ENCODE results near the gene NADK. TPM values are rescaled to one million over a fixed set of nuclear protein-coding genes. Genes with fewer than 3 reads are reported as not detected.
"Not testable (repeated sequence)": the region's sequence is repeated elsewhere in the genome, so short reads cannot be mapped to it uniquely, and the experiment has no call there.

Gene NADK
- total and polyA plus RNA-seq, 12 donors, result 66.2 to 195 (median 153) TPM

DNA sequence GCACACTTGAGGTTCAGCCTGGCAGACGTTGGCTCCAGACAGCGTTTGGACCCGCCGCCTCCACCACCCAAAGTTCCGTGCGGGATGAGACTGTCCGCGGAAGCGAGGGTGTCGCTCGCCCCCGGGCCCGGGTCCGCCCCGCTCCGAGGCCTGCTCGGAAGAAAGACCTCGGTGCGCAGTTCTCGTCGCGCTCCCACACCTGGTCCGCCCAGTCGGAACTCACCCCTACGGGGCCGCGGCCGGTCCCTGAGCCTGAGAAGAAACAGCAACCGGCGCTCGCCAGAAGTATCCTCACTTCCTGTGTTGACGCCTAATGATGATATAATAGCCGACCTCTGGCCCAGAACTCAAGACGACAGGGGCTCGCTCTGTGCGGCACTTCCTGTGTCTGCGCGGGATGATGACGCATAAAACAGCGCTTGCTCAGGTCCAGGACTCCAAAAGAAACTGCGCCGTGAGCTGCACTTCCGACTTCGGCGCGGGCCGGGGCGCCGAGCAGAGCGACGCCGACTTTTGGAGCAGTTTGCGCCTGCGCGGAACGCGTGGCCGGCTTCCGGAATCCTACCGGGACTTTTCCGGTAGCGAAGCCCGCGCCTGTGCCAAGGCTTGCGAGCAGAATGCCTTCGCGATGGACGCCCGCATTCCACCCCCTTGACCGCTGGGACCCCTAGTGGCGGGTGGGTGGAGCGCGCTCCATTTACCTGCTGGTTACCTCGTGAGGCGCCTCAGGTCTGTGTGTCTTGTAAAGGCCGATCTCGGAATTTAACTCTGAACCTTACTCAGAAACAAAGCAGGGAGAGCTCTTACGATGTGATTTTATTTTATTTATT lies 54.0 kb downstream of the NADK start, which contains the start of gene CDK11A:
CDK11A (minus strand) TSS at position 323 of the 830 bp plus-strand sequence. CDS start 1,539 bp downstream, outside the sequence.
- Histone ChIP-seq H3K36me3 (replicated peaks in 1 of 2) (peaks cover 0 to 13% of the 10 kb centered on the region in 2 donors), H3K4me3 (peak within 1 kb of the TSS in 2 of 4 donors; percentile 33 to 79), H3K27ac (peak within 1 kb of the TSS; percentile 69 to 96 (median 88))
- H3K4me1 ChIP-seq (replicated peaks in 1 of 2); H3K27me3 ChIP-seq; intact Hi-C loops (cut with DNase I); H3K9me3 ChIP-seq (replicated peaks in 1 of 3): not testable (repeated sequence)
- WGBS, 4 donors, result 0% methylated on average over 31 to 54 of the region's 78 CpGs; no CpG with 5 or more reads in 1 of the 4 donors
- DNase-seq, result peak; percentile 92 to 100 (median 98)
- TF ChIP-seq, protein P1, sequence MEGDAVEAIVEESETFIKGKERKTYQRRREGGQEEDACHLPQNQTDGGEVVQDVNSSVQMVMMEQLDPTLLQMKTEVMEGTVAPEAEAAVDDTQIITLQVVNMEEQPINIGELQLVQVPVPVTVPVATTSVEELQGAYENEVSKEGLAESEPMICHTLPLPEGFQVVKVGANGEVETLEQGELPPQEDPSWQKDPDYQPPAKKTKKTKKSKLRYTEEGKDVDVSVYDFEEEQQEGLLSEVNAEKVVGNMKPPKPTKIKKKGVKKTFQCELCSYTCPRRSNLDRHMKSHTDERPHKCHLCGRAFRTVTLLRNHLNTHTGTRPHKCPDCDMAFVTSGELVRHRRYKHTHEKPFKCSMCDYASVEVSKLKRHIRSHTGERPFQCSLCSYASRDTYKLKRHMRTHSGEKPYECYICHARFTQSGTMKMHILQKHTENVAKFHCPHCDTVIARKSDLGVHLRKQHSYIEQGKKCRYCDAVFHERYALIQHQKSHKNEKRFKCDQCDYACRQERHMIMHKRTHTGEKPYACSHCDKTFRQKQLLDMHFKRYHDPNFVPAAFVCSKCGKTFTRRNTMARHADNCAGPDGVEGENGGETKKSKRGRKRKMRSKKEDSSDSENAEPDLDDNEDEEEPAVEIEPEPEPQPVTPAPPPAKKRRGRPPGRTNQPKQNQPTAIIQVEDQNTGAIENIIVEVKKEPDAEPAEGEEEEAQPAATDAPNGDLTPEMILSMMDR (IDR thresholded peaks at IDR 0.05), result peak in 5 of 6 experiments; percentile 23 to 58 (median 36)
- peak; percentile 80 to 85 for TF ChIP-seq POLR2A (IDR thresholded peaks at IDR 0.05)

DNA sequence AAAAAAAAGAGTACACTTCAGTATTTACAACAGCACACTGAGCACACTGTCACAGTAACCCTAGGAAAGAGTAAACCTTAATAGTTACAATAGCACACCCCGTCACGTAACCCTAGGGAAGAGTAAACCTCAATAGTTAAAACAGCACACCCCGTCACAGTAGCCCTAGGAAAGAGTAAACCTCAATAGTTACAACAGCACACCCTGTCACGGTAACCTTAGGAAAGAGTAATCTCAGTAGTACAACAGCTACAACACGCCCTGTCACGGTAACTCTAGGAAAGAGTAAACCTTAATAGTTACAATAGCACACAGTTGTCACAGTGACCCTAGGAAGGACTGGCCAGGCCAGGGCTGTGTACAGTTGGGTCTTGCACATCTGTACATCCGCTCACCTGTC lies 57.1 kb downstream of the NADK start:
- WGBS, 4 donors, result 74 to 85% (median 79%) methylated on average over 7 of the region's 7 CpGs
- no peak overlapping the region for H3K4me3 ChIP-seq
- H3K4me1 ChIP-seq (replicated peaks in 1 of 2), result no peaks in the 10 kb centered on the region
- peak in 2 of 7 donors; percentile 2 to 18 for DNase-seq
- TF ChIP-seq POLR2A (IDR thresholded peaks at IDR 0.05), result no peak
- H3K36me3 ChIP-seq (replicated peaks in 1 of 2), result peaks cover 0 to 20% of the 10 kb centered on the region in 2 donors
- H3K27ac ChIP-seq, result no peak overlapping the region
- H3K9me3 ChIP-seq (replicated peaks in 1 of 3), result no peaks in the 10 kb centered on the region
- H3K27me3 ChIP-seq, result no peaks in the 10 kb centered on the region
- intact Hi-C loops (cut with DNase I), result no loop called here

DNA sequence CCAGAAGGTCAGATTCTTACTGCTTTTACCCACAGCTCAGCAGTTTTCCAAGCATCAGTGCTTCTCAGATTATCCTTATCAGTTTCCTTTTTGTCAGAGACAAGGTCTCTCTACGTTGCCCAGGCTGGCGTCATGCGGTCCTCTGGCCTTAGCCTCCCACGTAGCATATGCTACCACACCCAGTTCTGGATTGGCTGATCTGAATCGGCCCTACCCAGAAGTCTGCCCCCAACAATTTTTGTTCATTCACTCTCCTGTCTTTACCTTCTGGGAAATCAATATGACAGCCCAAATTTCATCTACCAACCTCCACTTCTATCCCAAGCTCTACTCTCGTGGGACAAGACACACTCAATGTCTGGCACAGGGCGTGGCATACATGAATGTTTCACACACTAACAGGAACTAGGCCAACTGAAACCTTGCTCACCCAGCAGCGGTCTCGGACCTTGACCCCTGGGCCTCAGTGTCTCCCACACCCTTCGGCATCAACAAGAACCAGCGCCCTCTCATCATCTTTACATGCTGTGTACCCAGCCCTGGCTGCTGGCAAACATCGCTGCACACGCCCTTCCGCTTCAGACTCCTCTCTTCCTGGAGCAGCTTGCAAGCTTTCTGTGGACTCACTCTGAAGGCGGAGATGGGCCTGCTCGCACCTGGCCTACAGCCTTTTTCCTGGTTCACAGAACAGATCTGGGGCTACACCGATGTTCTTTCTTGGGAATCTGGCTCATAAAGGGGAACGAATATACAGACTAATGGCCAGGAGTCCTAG lies 63.0 kb downstream of the NADK start:
- H3K27me3 ChIP-seq; H3K4me1 ChIP-seq (replicated peaks in 1 of 2); H3K9me3 ChIP-seq (replicated peaks in 1 of 3); intact Hi-C loops (cut with DNase I); H3K4me3 ChIP-seq; H3K27ac ChIP-seq: not testable (repeated sequence)
- peaks cover 0 to 15% of the 10 kb centered on the region in 2 donors for H3K36me3 ChIP-seq (replicated peaks in 1 of 2)
- peak in 1 of 7 donors; percentile 5 for DNase-seq
- WGBS, 4 donors, result 87 to 93% (median 89%) methylated on average over 7 to 14 of the region's 18 CpGs

DNA sequence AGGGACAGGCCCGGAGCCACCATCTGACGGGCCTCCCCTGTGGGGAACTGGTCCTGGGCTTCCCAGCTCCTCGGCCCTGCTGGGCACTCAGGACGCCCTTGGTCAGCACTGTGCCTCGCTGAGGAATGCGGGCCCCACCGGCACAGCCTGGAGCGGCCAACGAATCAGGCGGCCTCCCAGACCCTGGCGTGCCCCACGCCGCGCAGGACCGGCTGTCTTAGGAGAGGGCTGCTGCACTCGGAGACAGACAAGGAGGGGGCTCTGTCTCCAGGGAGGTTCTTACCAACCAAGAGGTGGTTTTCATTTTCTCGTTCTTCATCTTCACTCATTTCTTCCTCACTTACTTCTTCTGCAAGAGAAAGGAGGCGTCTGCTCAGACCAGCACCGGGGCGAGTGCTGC lies 70.4 kb downstream of the NADK start:
- H3K9me3 ChIP-seq (replicated peaks in 1 of 3); H3K4me1 ChIP-seq (replicated peaks in 1 of 2); intact Hi-C loops (cut with DNase I); H3K27me3 ChIP-seq; H3K4me3 ChIP-seq; H3K27ac ChIP-seq: not testable (repeated sequence)
- WGBS, 4 donors, result 89% methylated on average over 5 of the region's 20 CpGs; no CpG with 5 or more reads in 3 of the 4 donors
- H3K36me3 ChIP-seq (replicated peaks in 1 of 2), result peaks cover 0 to 18% of the 10 kb centered on the region in 2 donors
- peak in 1 of 7 donors; percentile 9 for DNase-seq

DNA sequence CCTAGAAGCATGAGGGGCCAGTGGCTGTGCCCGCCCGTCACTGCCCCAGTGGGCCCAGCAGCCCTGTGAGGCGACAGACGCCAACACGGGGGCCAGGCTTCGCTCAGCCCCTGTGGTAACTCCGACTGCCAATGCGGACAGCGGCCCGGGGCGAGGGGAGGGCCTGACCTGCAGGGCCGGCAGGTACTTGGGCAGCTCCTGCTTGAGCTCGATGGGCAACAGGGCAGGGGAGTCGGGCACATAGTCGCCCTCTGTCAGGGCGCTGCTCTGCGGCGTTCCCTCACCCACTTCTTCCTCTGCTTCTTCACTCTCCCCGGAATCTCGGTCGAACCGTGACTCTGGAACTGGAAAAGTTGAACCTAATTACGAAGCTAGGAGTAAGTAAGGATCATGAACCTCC lies 71.0 kb downstream of the NADK start:
- peaks cover 0 to 18% of the 10 kb centered on the region in 2 donors for H3K36me3 ChIP-seq (replicated peaks in 1 of 2)
- H3K4me3 ChIP-seq; H3K4me1 ChIP-seq (replicated peaks in 1 of 2); intact Hi-C loops (cut with DNase I); H3K9me3 ChIP-seq (replicated peaks in 1 of 3); H3K27ac ChIP-seq; H3K27me3 ChIP-seq: not testable (repeated sequence)
- peak in 2 of 7 donors; percentile 6 to 37 for DNase-seq
- WGBS, 4 donors, result 94% methylated on average over 10 of the region's 23 CpGs; no CpG with 5 or more reads in 3 of the 4 donors

DNA sequence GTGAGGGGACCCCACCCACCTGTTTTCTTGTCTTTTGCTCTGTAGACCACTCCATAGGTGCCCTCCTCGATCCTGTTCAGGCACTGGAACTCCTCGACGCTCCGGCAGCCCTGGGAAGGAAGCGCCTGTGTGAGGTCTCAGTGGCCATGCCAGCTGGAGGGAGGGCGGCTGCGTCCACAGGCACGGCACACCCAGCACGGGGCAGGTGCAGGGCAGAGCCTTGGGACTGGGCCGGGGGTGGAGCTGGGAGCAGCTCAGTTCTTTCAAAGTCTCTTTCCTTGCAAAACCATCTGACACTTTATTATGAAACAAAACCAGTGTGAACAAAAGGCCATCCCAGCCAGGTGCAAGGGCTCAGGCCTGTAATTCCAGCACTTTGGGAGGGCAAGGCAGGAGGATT lies 72.6 kb downstream of the NADK start:
- WGBS, 4 donors, result 94 to 98% methylated on average over 4 to 5 of the region's 10 CpGs; no CpG with 5 or more reads in 2 of the 4 donors
- H3K4me3 ChIP-seq; intact Hi-C loops (cut with DNase I); H3K4me1 ChIP-seq (replicated peaks in 1 of 2); H3K27ac ChIP-seq; H3K9me3 ChIP-seq (replicated peaks in 1 of 3); H3K27me3 ChIP-seq: not testable (repeated sequence)
- peaks cover 0 to 18% of the 10 kb centered on the region in 2 donors for H3K36me3 ChIP-seq (replicated peaks in 1 of 2)
- DNase-seq, result peak in 1 of 7 donors; percentile 8

DNA sequence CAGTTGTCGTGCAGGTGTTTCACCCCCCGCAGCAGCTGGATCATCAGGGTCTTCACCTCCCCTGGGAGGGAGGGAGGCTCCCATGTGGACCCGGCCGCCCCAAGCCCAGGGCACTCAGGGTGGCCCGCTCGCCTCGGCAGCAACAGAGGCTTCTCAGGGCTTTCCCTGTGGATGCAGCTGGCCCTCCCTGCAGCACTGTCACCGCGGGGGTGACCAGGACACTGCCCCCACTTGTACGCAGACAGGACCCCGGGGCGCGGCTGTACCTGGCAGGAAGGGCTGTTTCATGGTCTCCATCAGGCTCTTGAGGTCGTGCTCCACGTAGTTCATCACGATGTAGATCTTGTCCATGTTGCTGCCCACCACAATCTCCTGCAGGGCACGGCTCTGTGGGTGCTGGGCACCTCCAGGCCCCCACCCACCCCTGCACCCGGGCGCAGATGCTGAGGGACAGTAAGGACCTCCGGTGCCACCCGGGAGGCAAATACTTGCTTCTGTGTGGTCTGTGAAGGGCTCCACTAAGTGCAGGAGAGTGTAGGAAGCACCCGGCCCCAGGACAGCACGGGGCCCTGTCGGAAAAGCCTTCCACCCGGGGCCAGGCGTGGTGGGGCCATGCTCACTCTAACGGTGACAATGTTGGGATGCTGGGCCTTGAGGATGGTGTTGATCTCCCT lies 73.8 kb downstream of the NADK start:
- peaks cover 0 to 18% of the 10 kb centered on the region in 2 donors for H3K36me3 ChIP-seq (replicated peaks in 1 of 2)
- H3K27ac ChIP-seq; intact Hi-C loops (cut with DNase I); H3K4me1 ChIP-seq (replicated peaks in 1 of 2); H3K9me3 ChIP-seq (replicated peaks in 1 of 3); H3K27me3 ChIP-seq; H3K4me3 ChIP-seq: not testable (repeated sequence)
- peak in 2 of 7 donors; percentile 18 to 42 for DNase-seq
- 70 to 91% (median 86%) methylated on average over 2 to 26 of the region's 27 CpGs for WGBS, 4 donors

All from adrenal gland (tissue), 12 donors.